GM23338 (cell line): ENCODE results near the gene SLC6A7. TPM values are rescaled to one million over a fixed set of nuclear protein-coding genes. Genes with fewer than 3 reads are reported as not detected.

ENCODE experiments used
- ATAC-seq: fragments of 200-7000 bp; cut with Tn5 transposase; 3 replicates; pipeline ENCODE4 v1.9.1; 2020
- DNase-seq: peaks from one replicate; pipeline ENCODE4 v3.0.0-alpha.2; 2015; ENCODE audit warnings: low spot score
- H2AFZ ChIP-seq: fragments of 200-600 bp; sonication (generic); 2 replicates; pipeline ENCODE4 v1.8.0; 2016; ENCODE audit warnings: antibody characterized with exemption, mild to moderate bottlenecking, moderate library complexity
- H3F3A ChIP-seq: fragments of 200-600 bp; sonication (generic); replicated peaks from 2 replicates; pipeline ENCODE4 v1.8.0; 2017; ENCODE audit warnings: antibody characterized with exemption, mixed run types, low read depth
- H3K27ac ChIP-seq: fragments of 200-600 bp; sonication (generic); 2 replicates; pipeline ENCODE4 v1.6.1; 2016; ENCODE audit warnings: low read depth
- H3K27me3 ChIP-seq: fragments of 200-600 bp; sonication (generic); 2 replicates; pipeline ENCODE4 v1.8.0; 2016; ENCODE audit warnings: mild to moderate bottlenecking, mixed run types, moderate library complexity; ENCODE audit not compliant: insufficient read depth
- H3K36me3 ChIP-seq: fragments of 200-600 bp; sonication (generic); 2 replicates; pipeline ENCODE4 v1.8.0; 2016; ENCODE audit warnings: mild to moderate bottlenecking; ENCODE audit not compliant: insufficient read depth
- H3K4me1 ChIP-seq: fragments of 200-600 bp; sonication (generic); 2 replicates; pipeline ENCODE4 v1.8.0; 2016; ENCODE audit warnings: mild to moderate bottlenecking, moderate library complexity; ENCODE audit not compliant: insufficient read depth
- H3K4me2 ChIP-seq: fragments of 200-600 bp; sonication (generic); 2 replicates; pipeline ENCODE4 v1.7.1; 2017; ENCODE audit warnings: mixed run types
- H3K4me3 ChIP-seq: fragments of 200-600 bp; sonication (generic); 2 replicates; pipeline ENCODE4 v1.6.1; 2016; ENCODE audit warnings: mixed run types
- H3K79me2 ChIP-seq: fragments of 200-600 bp; sonication (generic); replicated peaks from 2 replicates; pipeline ENCODE4 v1.8.0; 2017; ENCODE audit warnings: mild to moderate bottlenecking; ENCODE audit not compliant: insufficient read depth
- H3K9me2 ChIP-seq: fragments of 200-600 bp; sonication (generic); 2 replicates; pipeline ENCODE4 v1.8.0; 2017; ENCODE audit not compliant: insufficient read depth
- H4K20me1 ChIP-seq: fragments of 200-600 bp; sonication (generic); replicated peaks from 2 replicates; pipeline ENCODE4 v1.8.0; 2017; ENCODE audit warnings: mild to moderate bottlenecking; ENCODE audit not compliant: insufficient read depth
- H3K27ac Mint-ChIP-seq: 2 replicates; pipeline ENCODE4 v1.8.0; 2020; ENCODE audit warnings: inconsistent platforms, mild to moderate bottlenecking, moderate library complexity, mixed read lengths
- H3K27me3 Mint-ChIP-seq: 3 replicates; pipeline ENCODE4 v1.8.0; 2022; ENCODE audit warnings: low read depth, mild to moderate bottlenecking, moderate library complexity, mixed read lengths, inconsistent platforms; ENCODE audit not compliant: insufficient read depth, poor library complexity
- H3K36me3 Mint-ChIP-seq: 3 replicates; pipeline ENCODE4 v1.8.0; 2021; ENCODE audit warnings: low read depth, mild to moderate bottlenecking, inconsistent platforms, moderate library complexity, mixed read lengths
- H3K4me1 Mint-ChIP-seq: 3 replicates; pipeline ENCODE4 v1.8.0; 2020; ENCODE audit warnings: mild to moderate bottlenecking, inconsistent platforms, mixed read lengths
- H3K4me3 Mint-ChIP-seq: 3 replicates; pipeline ENCODE4 v1.8.0; 2021; ENCODE audit warnings: moderate library complexity, mild to moderate bottlenecking, inconsistent platforms, mixed read lengths
- H3K9me3 Mint-ChIP-seq: 3 replicates; pipeline ENCODE4 v1.8.0; 2020; ENCODE audit warnings: moderate library complexity, mild to moderate bottlenecking, inconsistent platforms, mixed read lengths
- CREB1 ChIP-seq: fragments of 250-450 bp; sonication (Bioruptor Pico); IDR thresholded peaks from 2 replicates; pipeline ENCODE4 v1.5.0; 2020; ENCODE audit warnings: low read depth, mild to moderate bottlenecking, moderate library complexity
- ETS1 ChIP-seq: IDR thresholded peaks from 2 replicates; pipeline ENCODE4 v1.6.1; 2016; ENCODE audit warnings: antibody characterized with exemption
- EZH2 ChIP-seq: fragments of 200-600 bp; sonication (generic); IDR thresholded peaks from one replicate; pipeline ENCODE4 v1.8.0; 2017; ENCODE audit warnings: antibody characterized with exemption, mild to moderate bottlenecking, low read depth; ENCODE audit not compliant: unreplicated experiment
- EZH2phosphoT487 ChIP-seq: fragments of 200-600 bp; sonication (generic); IDR thresholded peaks from one replicate; pipeline ENCODE4 v1.8.1; 2018; ENCODE audit warnings: antibody characterized with exemption; ENCODE audit not compliant: unreplicated experiment
- NANOG ChIP-seq: IDR thresholded peaks from 2 replicates; pipeline ENCODE4 v1.6.1; 2016; ENCODE audit warnings: antibody characterized with exemption, borderline replicate concordance
- POLR2AphosphoS5 ChIP-seq: IDR thresholded peaks from 2 replicates; pipeline ENCODE4 v1.6.1; 2016; ENCODE audit warnings: antibody characterized with exemption, low read depth
- STAT1 ChIP-seq: IDR thresholded peaks from one replicate; pipeline ENCODE4 v1.6.1; 2016; ENCODE audit warnings: antibody characterized with exemption; ENCODE audit not compliant: unreplicated experiment
- ZNF114 ChIP-seq: fragments of 250-450 bp; sonication (Bioruptor Pico); IDR thresholded peaks from 2 replicates; pipeline ENCODE4 v1.5.0; 2020; ENCODE audit warnings: mild to moderate bottlenecking, moderate library complexity
- ZNF331 ChIP-seq: fragments of 250-450 bp; sonication (Bioruptor Pico); IDR thresholded peaks from 2 replicates; pipeline ENCODE4 v1.5.0; 2020; ENCODE audit warnings: low read depth, mild to moderate bottlenecking, moderate library complexity
- ZNF462 ChIP-seq: fragments of 250-450 bp; sonication (Bioruptor Pico); IDR thresholded peaks from 2 replicates; pipeline ENCODE4 v1.5.0; 2020; ENCODE audit warnings: mild to moderate bottlenecking, moderate library complexity
- polyA plus RNA-seq: library from polyadenylated mRNA; unstranded; fragments of >200 nt; fragmentation: Nextera tagmentation; extraction: Ambion mirVana; gene quantifications from 2 replicates; pipeline ENCODE4 v1.2.1, GENCODE V29; 2016
- total RNA-seq: library from RNA; depleted of rRNA; stranded (reverse); fragments of >200 nt; shearing (Covaris generic); gene quantifications from 2 replicates; pipeline ENCODE4 v1.2.3, GENCODE V29; 2014
- TF ChIP-seq, protein P1 (sequence below), 2 experiments: fragments of 200-600 bp in 1 of 2; sonication (generic) in 1 of 2; conservative IDR thresholded peaks; 2 replicates each; pipeline versions ENCODE4 v1.5.1 to v1.6.1; 2016 to 2017; ENCODE audit warnings: antibody characterized with exemption in 2 of 2, low read depth in 2 of 2, mild to moderate bottlenecking in 2 of 2, moderate library complexity in 1 of 2

SLC6A7 gene
- total and polyA plus RNA-seq, 2 experiments from 2014 or later = not detected

DNA sequence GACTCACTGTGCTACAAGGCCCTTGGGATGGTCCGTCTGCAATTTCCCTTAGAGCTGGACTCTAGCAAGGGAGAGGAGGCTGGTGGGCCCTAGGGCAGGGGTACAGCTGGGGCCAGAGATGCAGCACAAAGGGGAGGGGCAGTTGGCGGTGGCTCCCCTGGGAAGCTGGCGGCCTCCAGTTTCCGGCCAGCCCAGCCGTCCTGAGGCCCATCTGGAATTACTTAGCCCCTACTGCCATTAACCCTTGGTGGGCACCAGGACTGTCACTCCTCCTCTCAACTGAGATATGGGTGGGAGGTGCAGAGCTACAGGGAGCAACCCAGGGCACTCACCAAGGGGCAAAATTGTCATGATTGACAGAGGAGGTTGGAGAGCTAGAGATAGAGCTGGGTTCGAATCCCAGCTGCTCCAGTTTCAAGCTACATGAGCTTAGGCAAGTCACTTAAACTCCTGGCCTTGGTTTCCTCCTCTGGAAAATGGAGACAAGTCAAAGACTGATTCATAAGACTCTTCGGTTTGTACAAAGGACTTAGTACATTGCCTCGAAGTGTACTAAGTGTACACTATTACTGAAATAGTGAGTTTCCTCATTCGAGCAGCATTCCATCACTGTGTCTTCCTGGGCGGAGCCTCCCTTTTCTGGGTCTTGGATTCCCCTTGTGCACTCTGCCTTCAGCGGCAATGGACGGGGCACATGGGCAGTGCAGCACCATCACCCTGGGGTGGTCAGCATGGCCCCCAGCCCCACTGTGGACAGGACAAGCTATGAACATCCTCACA is 31.5 kb upstream of the SLC6A7 start (continued):
- TF ChIP-seq, protein P1, sequence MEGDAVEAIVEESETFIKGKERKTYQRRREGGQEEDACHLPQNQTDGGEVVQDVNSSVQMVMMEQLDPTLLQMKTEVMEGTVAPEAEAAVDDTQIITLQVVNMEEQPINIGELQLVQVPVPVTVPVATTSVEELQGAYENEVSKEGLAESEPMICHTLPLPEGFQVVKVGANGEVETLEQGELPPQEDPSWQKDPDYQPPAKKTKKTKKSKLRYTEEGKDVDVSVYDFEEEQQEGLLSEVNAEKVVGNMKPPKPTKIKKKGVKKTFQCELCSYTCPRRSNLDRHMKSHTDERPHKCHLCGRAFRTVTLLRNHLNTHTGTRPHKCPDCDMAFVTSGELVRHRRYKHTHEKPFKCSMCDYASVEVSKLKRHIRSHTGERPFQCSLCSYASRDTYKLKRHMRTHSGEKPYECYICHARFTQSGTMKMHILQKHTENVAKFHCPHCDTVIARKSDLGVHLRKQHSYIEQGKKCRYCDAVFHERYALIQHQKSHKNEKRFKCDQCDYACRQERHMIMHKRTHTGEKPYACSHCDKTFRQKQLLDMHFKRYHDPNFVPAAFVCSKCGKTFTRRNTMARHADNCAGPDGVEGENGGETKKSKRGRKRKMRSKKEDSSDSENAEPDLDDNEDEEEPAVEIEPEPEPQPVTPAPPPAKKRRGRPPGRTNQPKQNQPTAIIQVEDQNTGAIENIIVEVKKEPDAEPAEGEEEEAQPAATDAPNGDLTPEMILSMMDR (conservative IDR thresholded peaks at IDR 0.05; ENCODE audit: low read depth in 2 of 2) = no peak
- no peak for TF ChIP-seq NANOG
- no peak for TF ChIP-seq ETS1
- no peak for TF ChIP-seq EZH2
- no peak for TF ChIP-seq POLR2AphosphoS5

- H3K4me2 ChIP-seq = no peak overlapping the region
- ATAC-seq = no peak
- no peak overlapping the region for H3K4me3 Mint-ChIP-seq
- DNase-seq = no peak
- H3K4me1 ChIP-seq = peaks cover 20% of the 10 kb centered on the region
- H3K27ac Mint-ChIP-seq = no peak overlapping the region
- peaks cover 21% of the 10 kb centered on the region for H3K27me3 Mint-ChIP-seq
- H3K9me3 Mint-ChIP-seq = no peaks in the 10 kb centered on the region
- no peaks in the 10 kb centered on the region for H3K36me3 ChIP-seq
- peaks cover 33% of the 10 kb centered on the region for H3K4me1 Mint-ChIP-seq
- H3K36me3 Mint-ChIP-seq = no peaks in the 10 kb centered on the region
- H4K20me1 ChIP-seq = no peaks in the 10 kb centered on the region
- H3K4me3 ChIP-seq = no peak overlapping the region
- H3K9me2 ChIP-seq = no peaks in the 10 kb centered on the region
- H2AFZ ChIP-seq = no peak overlapping the region
- no peaks in the 10 kb centered on the region for H3K79me2 ChIP-seq
- H3K27ac ChIP-seq = no peak overlapping the region
- H3K27me3 ChIP-seq = peaks cover 5% of the 10 kb centered on the region
- H3F3A ChIP-seq = 0 out of 2 replicates have a peak, but pooled peaks cover 4% of the 10 kb centered on the region
- TF ChIP-seq CREB1 (CRISPR knock-in tag) (no peak), ZNF114 (CRISPR knock-in tag) (no peak), ZNF462 (no peak), STAT1 (no peak), POLR2AphosphoS5 (no peak), EZH2phosphoT487 (no peak), ZNF331 (no peak), ETS1 (no peak), EZH2 (no peak)
- TF ChIP-seq, protein P1 (conservative IDR thresholded peaks at IDR 0.05; ENCODE audit: low read depth in 2 of 2) = no peak
Measured at GRCh38 chr5:150159031-150159430, 30.8 kb upstream of the SLC6A7 start.
